Measurements from ENCODE around the gene POLL.

GRCh38 chr10:101564490-101564991, 23.5 kb downstream of the POLL start:
- TF ChIP-seq, protein P1, sequence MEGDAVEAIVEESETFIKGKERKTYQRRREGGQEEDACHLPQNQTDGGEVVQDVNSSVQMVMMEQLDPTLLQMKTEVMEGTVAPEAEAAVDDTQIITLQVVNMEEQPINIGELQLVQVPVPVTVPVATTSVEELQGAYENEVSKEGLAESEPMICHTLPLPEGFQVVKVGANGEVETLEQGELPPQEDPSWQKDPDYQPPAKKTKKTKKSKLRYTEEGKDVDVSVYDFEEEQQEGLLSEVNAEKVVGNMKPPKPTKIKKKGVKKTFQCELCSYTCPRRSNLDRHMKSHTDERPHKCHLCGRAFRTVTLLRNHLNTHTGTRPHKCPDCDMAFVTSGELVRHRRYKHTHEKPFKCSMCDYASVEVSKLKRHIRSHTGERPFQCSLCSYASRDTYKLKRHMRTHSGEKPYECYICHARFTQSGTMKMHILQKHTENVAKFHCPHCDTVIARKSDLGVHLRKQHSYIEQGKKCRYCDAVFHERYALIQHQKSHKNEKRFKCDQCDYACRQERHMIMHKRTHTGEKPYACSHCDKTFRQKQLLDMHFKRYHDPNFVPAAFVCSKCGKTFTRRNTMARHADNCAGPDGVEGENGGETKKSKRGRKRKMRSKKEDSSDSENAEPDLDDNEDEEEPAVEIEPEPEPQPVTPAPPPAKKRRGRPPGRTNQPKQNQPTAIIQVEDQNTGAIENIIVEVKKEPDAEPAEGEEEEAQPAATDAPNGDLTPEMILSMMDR (conservative IDR thresholded peaks at IDR 0.05 in 1 of 2, IDR thresholded peaks at IDR 0.05 in 1 of 2; ENCODE audit: low read depth in 1 of 2, low read length in 2 of 2): no peak
- no peak for TF ChIP-seq EZH2 (IDR thresholded peaks at IDR 0.05; ENCODE audit: low read length, missing control alignments)
